Effector memory CD4-positive, alpha-beta T cell (primary cell): ENCODE measurements around the gene CDH4.
"Not testable (repeated sequence)": the region's sequence is repeated elsewhere in the genome, so short reads cannot be mapped to it uniquely, and the experiment has no call there.

Experiments
- DNase-seq, 3 donors: peaks; one replicate each; pipeline ENCODE4 v3.0.0-alpha.2; 2020
- H3K27ac ChIP-seq: 2 replicates; pipeline ENCODE4 v1.7.0; 2013; ENCODE audit warnings: mild to moderate bottlenecking, low read length, moderate library complexity; ENCODE audit not compliant: insufficient read depth, poor library complexity, severe bottlenecking
- H3K27me3 ChIP-seq: replicated peaks from 2 replicates; pipeline ENCODE4 v1.7.0; 2013; ENCODE audit warnings: mild to moderate bottlenecking, low read length; ENCODE audit not compliant: insufficient read depth, control insufficient read depth, poor library complexity, severe bottlenecking
- H3K36me3 ChIP-seq: 2 replicates; pipeline ENCODE4 v1.7.0; 2013; ENCODE audit warnings: mild to moderate bottlenecking, low read length, moderate library complexity; ENCODE audit not compliant: control insufficient read depth, insufficient read depth
- H3K4me1 ChIP-seq: 2 replicates; pipeline ENCODE4 v1.7.0; 2013; ENCODE audit warnings: low read length, mild to moderate bottlenecking; ENCODE audit not compliant: control insufficient read depth, insufficient read depth, poor library complexity, severe bottlenecking
- H3K4me3 ChIP-seq: 2 replicates; pipeline ENCODE4 v1.7.0; 2013; ENCODE audit warnings: low read length, low read depth, mild to moderate bottlenecking; ENCODE audit not compliant: insufficient read depth, poor library complexity, severe bottlenecking
- H3K9me3 ChIP-seq: 2 replicates; pipeline ENCODE4 v1.7.0; 2013; ENCODE audit warnings: mild to moderate bottlenecking, low read length, moderate library complexity; ENCODE audit not compliant: control insufficient read depth

The CDH4 gene

GRCh38 chr20:61449057-61449609 is 197.1 kb downstream of the CDH4 start:
- H3K27ac ChIP-seq, result no peak overlapping the region
- no peak overlapping the region for H3K4me3 ChIP-seq
- no peaks in the 10 kb centered on the region for H3K4me1 ChIP-seq
- DNase-seq, result no peak
- no peaks in the 10 kb centered on the region for H3K36me3 ChIP-seq
- no peaks in the 10 kb centered on the region for H3K9me3 ChIP-seq
- no peaks in the 10 kb centered on the region for H3K27me3 ChIP-seq

GRCh38 chr20:61449916-61450315 is 197.9 kb downstream of the CDH4 start:
- Histone ChIP-seq H3K9me3 (no peaks in the 10 kb centered on the region), H3K4me1 (no peaks in the 10 kb centered on the region), H3K36me3 (no peaks in the 10 kb centered on the region), H3K27me3 (no peaks in the 10 kb centered on the region), H3K4me3 (no peak overlapping the region), H3K27ac (no peak overlapping the region)
- no peak for DNase-seq

DNA sequence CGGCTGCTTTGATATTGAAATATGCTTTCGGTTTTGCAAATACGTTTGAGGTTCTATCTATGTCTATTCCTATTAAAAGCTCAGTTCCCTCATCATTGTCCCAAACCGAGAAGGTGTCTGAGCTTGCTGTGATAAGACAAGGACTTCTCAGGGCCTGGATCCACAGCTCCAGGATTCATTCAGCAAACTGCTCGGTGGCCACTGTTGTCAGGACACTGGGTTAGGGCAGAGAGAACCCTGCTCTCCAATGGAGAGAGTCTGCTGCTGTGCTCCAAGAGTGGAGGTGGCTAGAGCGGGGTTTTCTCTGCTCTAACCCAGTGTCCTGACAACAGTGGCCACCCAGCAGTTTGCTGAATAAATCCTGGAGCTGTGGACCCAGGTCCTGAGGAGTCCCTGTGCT is 198.5 kb downstream of the CDH4 start:
- H3K27me3 ChIP-seq, result no peaks in the 10 kb centered on the region
- no peak overlapping the region for H3K4me3 ChIP-seq
- H3K27ac ChIP-seq, result no peak overlapping the region
- no peak for DNase-seq
- no peaks in the 10 kb centered on the region for H3K36me3 ChIP-seq
- no peaks in the 10 kb centered on the region for H3K4me1 ChIP-seq
- H3K9me3 ChIP-seq, result no peaks in the 10 kb centered on the region

- Histone ChIP-seq H3K27ac (no peak overlapping the region), H3K36me3 (no peaks in the 10 kb centered on the region), H3K4me3 (no peak overlapping the region), H3K27me3 (no peaks in the 10 kb centered on the region), H3K4me1 (no peaks in the 10 kb centered on the region), H3K9me3 (no peaks in the 10 kb centered on the region)
- DNase-seq, result no peak
These were observed 198.9 kb downstream of the CDH4 start for GRCh38 chr20:61451009-61451408.

- H3K27me3 ChIP-seq, result no peaks in the 10 kb centered on the region
- H3K4me1 ChIP-seq, result no peaks in the 10 kb centered on the region
- no peak for DNase-seq
- H3K9me3 ChIP-seq, result no peaks in the 10 kb centered on the region
- no peak overlapping the region for H3K27ac ChIP-seq
- H3K4me3 ChIP-seq, result no peak overlapping the region
- H3K36me3 ChIP-seq, result no peaks in the 10 kb centered on the region
These were observed 199.9 kb downstream of the CDH4 start for GRCh38 chr20:61451953-61452352.

- no peaks in the 10 kb centered on the region for H3K9me3 ChIP-seq
- DNase-seq, result no peak
- H3K4me1 ChIP-seq, result no peaks in the 10 kb centered on the region
- H3K27ac ChIP-seq, result no peak overlapping the region
- no peaks in the 10 kb centered on the region for H3K27me3 ChIP-seq
- H3K36me3 ChIP-seq, result no peaks in the 10 kb centered on the region
- no peak overlapping the region for H3K4me3 ChIP-seq
These were observed 201.2 kb downstream of the CDH4 start for GRCh38 chr20:61453219-61453618.

- H3K4me1 ChIP-seq, H3K27ac ChIP-seq, H3K4me3 ChIP-seq, DNase-seq, H3K36me3 ChIP-seq, H3K27me3 ChIP-seq, H3K9me3 ChIP-seq: not testable (repeated sequence)
These were observed 201.6 kb downstream of the CDH4 start for GRCh38 chr20:61453623-61454022.

DNA sequence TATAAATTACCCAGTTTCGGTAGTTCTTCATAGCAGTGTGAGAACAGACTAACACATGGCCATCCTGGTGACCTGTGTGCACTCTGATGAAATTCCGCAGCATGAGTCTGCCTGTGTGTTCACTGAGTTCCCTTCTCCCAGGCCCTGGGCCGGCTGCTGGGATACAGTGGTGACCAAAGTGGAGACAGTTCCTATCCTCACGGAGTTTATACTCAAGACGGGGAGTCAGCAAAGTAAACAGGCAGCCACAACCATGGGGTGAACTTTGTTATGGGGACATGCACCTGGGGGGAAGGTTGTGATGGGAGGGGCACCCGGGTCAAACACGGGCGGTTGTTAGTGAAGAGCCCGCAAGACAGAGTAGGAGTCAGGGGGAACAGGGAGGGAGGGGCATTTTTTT is 202.0 kb downstream of the CDH4 start:
- H3K9me3 ChIP-seq, result no peaks in the 10 kb centered on the region
- H3K36me3 ChIP-seq, result no peaks in the 10 kb centered on the region

GRCh38 chr20:61455508-61456215 is 203.6 kb downstream of the CDH4 start:
- no peaks in the 10 kb centered on the region for H3K27me3 ChIP-seq
- H3K9me3 ChIP-seq, result no peaks in the 10 kb centered on the region
- DNase-seq, result no peak

More for the DNA sequence above, 202.0 kb downstream of the CDH4 start:
- Histone ChIP-seq H3K4me1 (no peaks in the 10 kb centered on the region), H3K4me3 (no peak overlapping the region), H3K27ac (no peak overlapping the region), H3K27me3 (no peaks in the 10 kb centered on the region)
- DNase-seq, result no peak

DNA sequence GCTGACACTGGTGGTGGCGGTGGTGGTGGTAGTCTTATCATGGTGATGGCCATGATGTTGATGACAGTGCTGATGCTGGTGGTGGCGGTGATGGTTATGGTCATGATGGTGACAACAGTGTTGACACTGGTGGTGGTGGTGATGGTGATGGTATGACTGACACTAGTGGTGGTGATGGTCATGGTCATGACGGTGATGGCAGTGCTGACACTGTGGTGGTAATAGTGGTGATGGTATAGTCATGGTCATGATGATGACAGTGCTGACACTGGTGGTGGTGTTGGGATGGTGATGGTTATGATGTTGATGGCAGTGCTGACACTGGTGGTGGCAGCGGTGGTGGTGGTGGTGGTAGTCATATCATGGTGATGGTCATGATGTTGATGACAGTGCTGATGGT is 205.7 kb downstream of the CDH4 start:
- Histone ChIP-seq H3K36me3 (no peaks in the 10 kb centered on the region), H3K4me3 (no peak overlapping the region), H3K27me3 (no peaks in the 10 kb centered on the region), H3K4me1 (no peaks in the 10 kb centered on the region), H3K9me3 (no peaks in the 10 kb centered on the region), H3K27ac (no peak overlapping the region)
- no peak for DNase-seq

More at GRCh38 chr20:61455508-61456215, 203.6 kb downstream of the CDH4 start:
- H3K27ac ChIP-seq, result no peak overlapping the region
- H3K4me3 ChIP-seq, result no peak overlapping the region
- no peaks in the 10 kb centered on the region for H3K4me1 ChIP-seq
- H3K36me3 ChIP-seq, result no peaks in the 10 kb centered on the region
